Peyer's patch (tissue), 4 donors: ENCODE results near the gene PABPN1L. TPM values are rescaled to one million over a fixed set of nuclear protein-coding genes. Genes with fewer than 3 reads are reported as not detected.

Experiments
- DNase-seq, 3 donors: peaks; one replicate each; pipeline ENCODE4 v3.0.0-alpha.2; 2017 to 2019
- H3K27ac ChIP-seq, 4 donors: fragments of 200-600 bp; sonication (generic); one replicate each; pipeline ENCODE4 v1.5.1; 2016 to 2019
- H3K27me3 ChIP-seq, 2 donors: fragments of 200-600 bp; sonication (generic); one replicate each; pipeline ENCODE4 v1.5.1; 2019
- H3K36me3 ChIP-seq, 3 donors: fragments of 200-600 bp; sonication (generic); one replicate each; pipeline ENCODE4 v1.5.1; 2016 to 2019
- H3K4me1 ChIP-seq, 4 donors: fragments of 200-600 bp; sonication (generic); one replicate each; pipeline ENCODE4 v1.5.1; 2016 to 2019
- H3K4me3 ChIP-seq, 4 donors: fragments of 200-600 bp; sonication (generic); 1 replicate in 3 of 4; 2 replicates in 1 of 4; pipeline ENCODE4 v1.5.1; 2016 to 2019; ENCODE audit warnings: mild to moderate bottlenecking in 1 of 4
- H3K9me3 ChIP-seq, 4 donors: fragments of 200-600 bp; sonication (generic); one replicate each; pipeline ENCODE4 v1.5.1; 2016 to 2019; ENCODE audit warnings: mild to moderate bottlenecking in 1 of 4
- CTCF ChIP-seq, 6 experiments: fragments of 450-650 bp in 4 of 6; fragments of 200-600 bp in 2 of 6; sonication (generic) in 1 of 6; IDR thresholded peaks; one replicate each; pipeline ENCODE4 v1.5.1; 2017 to 2019; ENCODE audit warnings: antibody characterized with exemption in 6 of 6, mild to moderate bottlenecking in 3 of 6, moderate library complexity in 1 of 6
- POLR2A ChIP-seq, 2 donors: fragments of 450-650 bp; IDR thresholded peaks; one replicate each; pipeline ENCODE4 v1.5.1; 2017; ENCODE audit warnings: antibody characterized with exemption in 2 of 2, mild to moderate bottlenecking in 2 of 2, moderate library complexity in 2 of 2
- total RNA-seq, 4 donors: library from RNA; depleted of rRNA; stranded (reverse); fragments of >200 nt; gene quantifications; one replicate each; pipeline ENCODE4 v1.1.0, GENCODE V29; 2016

Gene PABPN1L
- total RNA-seq, 4 donors from 2014 or later: not detected

- H3K9me3 ChIP-seq: no peaks in the 10 kb centered on the region
- peaks cover 0 to under 1% (median 0%) of the 10 kb centered on the region in 4 donors for H3K4me1 ChIP-seq
- no peak overlapping the region for H3K27ac ChIP-seq
- DNase-seq: no peak
- H3K36me3 ChIP-seq: peaks cover 0 to 28% (median 0%) of the 10 kb centered on the region in 3 donors
- no peak overlapping the region for H3K4me3 ChIP-seq
- no peak for TF ChIP-seq CTCF (IDR thresholded peaks at IDR 0.05)
- TF ChIP-seq POLR2A (IDR thresholded peaks at IDR 0.05): no peak
- H3K27me3 ChIP-seq: no peaks in the 10 kb centered on the region
Observed at GRCh38 chr16:88820385-88821025, 46.0 kb downstream of the PABPN1L start.

- H3K27ac ChIP-seq: no peak overlapping the region
- no peaks in the 10 kb centered on the region for H3K4me1 ChIP-seq
- TF ChIP-seq CTCF (IDR thresholded peaks at IDR 0.05): no peak
- no peak for TF ChIP-seq POLR2A (IDR thresholded peaks at IDR 0.05)
- DNase-seq: no peak
- H3K9me3 ChIP-seq: no peaks in the 10 kb centered on the region
- H3K27me3 ChIP-seq: no peaks in the 10 kb centered on the region
- peaks cover 0 to 20% (median 0%) of the 10 kb centered on the region in 3 donors for H3K36me3 ChIP-seq
- H3K4me3 ChIP-seq: no peak overlapping the region
Observed at GRCh38 chr16:88819126-88819525, 47.3 kb downstream of the PABPN1L start.

- TF ChIP-seq CTCF (IDR thresholded peaks at IDR 0.05) (no peak), POLR2A (IDR thresholded peaks at IDR 0.05) (no peak)
- no peak overlapping the region for H3K4me3 ChIP-seq
- H3K27ac ChIP-seq: no peak overlapping the region
- H3K36me3 ChIP-seq: peaks cover 0 to 15% (median 0%) of the 10 kb centered on the region in 3 donors
- no peaks in the 10 kb centered on the region for H3K9me3 ChIP-seq
- DNase-seq: no peak
- no peaks in the 10 kb centered on the region for H3K27me3 ChIP-seq
- peaks cover 0 to 4% (median 0%) of the 10 kb centered on the region in 4 donors for H3K4me1 ChIP-seq
Observed at GRCh38 chr16:88818575-88818874, 47.9 kb downstream of the PABPN1L start.

DNA sequence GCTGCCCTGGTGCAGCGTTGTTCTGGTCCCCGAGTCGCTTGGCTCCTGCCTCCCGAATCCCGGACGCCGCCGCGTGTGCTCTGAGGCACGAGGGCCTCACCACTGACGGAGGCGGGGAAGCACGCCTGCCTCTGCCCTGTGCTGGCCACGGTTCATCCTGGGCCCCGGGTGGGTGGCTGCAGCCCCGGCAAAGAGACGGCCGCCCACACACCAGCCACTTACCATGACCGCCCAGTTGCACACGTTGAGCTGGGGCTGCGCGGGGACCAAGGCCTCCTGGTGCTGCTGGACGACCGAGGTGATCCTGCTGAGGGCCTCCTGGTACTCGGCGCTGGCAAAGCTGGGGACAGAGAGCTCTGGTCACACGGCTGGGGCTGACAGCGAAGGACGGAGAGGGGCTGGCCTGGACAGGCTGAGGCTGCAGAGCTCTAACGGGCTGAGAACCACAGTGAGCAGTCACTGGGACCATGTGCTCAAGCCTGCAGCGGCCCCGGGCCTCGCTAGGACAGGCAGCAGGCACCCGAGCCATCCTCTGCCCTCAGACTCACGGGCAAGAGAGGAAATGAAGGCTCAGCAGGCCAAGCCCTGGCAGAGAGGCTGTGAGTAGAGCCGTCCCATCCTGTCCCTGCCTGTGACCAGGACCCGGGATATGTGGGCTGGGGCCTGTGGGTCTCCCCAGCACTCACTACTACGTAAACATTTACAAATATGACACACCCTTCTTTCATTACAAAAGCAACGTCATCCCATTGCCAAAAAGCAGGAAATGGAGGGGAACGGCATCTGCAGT, 48.5 kb downstream of the PABPN1L start:
- Histone ChIP-seq H3K27ac (no peak overlapping the region), H3K36me3 (peaks cover 0 to 12% (median 0%) of the 10 kb centered on the region in 3 donors), H3K9me3 (no peaks in the 10 kb centered on the region), H3K4me3 (no peak overlapping the region), H3K27me3 (no peaks in the 10 kb centered on the region), H3K4me1 (peaks cover 0 to 9% (median 2%) of the 10 kb centered on the region in 4 donors)
- DNase-seq: no peak
- TF ChIP-seq CTCF (IDR thresholded peaks at IDR 0.05) (no peak), POLR2A (IDR thresholded peaks at IDR 0.05) (no peak)

DNA sequence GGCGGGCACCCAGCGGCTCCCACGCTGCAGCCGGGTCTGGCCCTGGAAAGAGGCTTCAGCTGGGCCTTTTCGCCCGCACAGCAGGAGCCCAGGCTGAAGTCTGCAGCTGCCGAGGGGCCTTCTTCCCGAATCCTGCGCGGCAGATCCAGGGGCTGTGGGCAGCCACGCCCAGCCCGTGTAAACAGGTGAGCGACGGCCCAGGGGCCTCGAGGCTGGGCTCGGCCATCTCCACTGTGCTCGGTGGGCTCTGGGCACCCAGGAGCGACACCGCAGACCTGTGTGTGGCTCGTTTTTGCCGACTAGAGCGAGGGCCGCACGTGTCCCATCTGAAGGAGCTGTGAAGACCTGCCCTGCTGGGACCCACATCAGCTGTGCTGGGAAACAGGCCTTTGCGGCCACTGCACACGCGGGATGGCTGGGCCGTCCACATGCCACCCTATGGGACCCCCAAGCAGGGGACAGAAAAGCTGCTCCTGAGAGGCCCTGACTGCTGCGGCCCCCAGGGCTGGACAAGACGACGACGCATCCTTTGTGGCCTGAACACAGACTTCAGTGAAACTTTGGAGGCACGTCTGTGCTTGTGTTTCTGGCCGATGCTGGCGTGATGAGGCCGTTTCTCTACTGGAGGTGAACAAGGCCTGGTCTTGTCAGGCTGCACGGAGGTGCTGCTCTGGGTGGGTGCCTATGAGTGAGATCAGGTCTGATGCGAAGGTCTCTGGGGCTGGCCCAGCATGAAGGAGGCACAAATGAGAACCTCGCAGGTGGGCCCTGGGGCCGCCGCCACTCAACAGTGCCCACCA, 49.5 kb downstream of the PABPN1L start:
- TF ChIP-seq CTCF (IDR thresholded peaks at IDR 0.05) (no peak), POLR2A (IDR thresholded peaks at IDR 0.05) (no peak)
- no peaks in the 10 kb centered on the region for H3K27me3 ChIP-seq
- H3K9me3 ChIP-seq: no peaks in the 10 kb centered on the region
- no peak overlapping the region for H3K4me3 ChIP-seq
- peaks cover 0 to 14% (median 7%) of the 10 kb centered on the region in 4 donors for H3K4me1 ChIP-seq
- H3K36me3 ChIP-seq: peaks cover 0 to 2% (median 0%) of the 10 kb centered on the region in 3 donors
- no peak overlapping the region for H3K27ac ChIP-seq
- no peak for DNase-seq
